PC-9 (cell line): ENCODE results near the gene EFTUD2. TPM values are rescaled to one million over a fixed set of nuclear protein-coding genes. Genes with fewer than 3 reads are reported as not detected.

ENCODE experiments used
- BruUV-seq: library from RNA; stranded (reverse); fragments of 400-500 nt; replicated peaks from 2 replicates; lab custom pipeline; 2021; lab: Mats Ljungman, UMichigan
- CTCF ChIA-PET: fragments of 300-600 bp; sonication (Branson Sonifier 250); formaldehyde crosslinking; loops from one replicate; lab custom pipeline; 2022; ENCODE audit warnings: antibody characterized with exemption; lab: Charles Lee
- POLR2A ChIA-PET: fragments of 300-600 bp; sonication (Branson Sonifier 250); formaldehyde crosslinking; loops from one replicate; lab custom pipeline; 2022; ENCODE audit warnings: antibody characterized with exemption; ENCODE audit not compliant: unreplicated experiment; lab: Charles Lee
- DNase-seq, 2 experiments: peaks; one replicate each; pipeline versions ENCODE4 v3.0.0 to v3.0.0-alpha.2; 2015 to 2022; ENCODE audit warnings: mixed read lengths in 1 of 2
- H2AFZ ChIP-seq: fragments of 200-600 bp; sonication (generic); 2 replicates; pipeline ENCODE4 v1.8.1; 2017; ENCODE audit warnings: antibody characterized with exemption
- H3F3A ChIP-seq: fragments of 200-600 bp; sonication (generic); 2 replicates; pipeline ENCODE4 v1.8.1; 2017; ENCODE audit warnings: antibody characterized with exemption, mild to moderate bottlenecking, low read depth; ENCODE audit not compliant: insufficient read depth
- H3K27ac ChIP-seq: fragments of 200-600 bp; sonication (generic); 2 replicates; pipeline ENCODE4 v1.6.1; 2016; ENCODE audit warnings: mixed run types
- H3K27me3 ChIP-seq: fragments of 200-600 bp; sonication (generic); 2 replicates; pipeline ENCODE4 v1.6.1; 2016; ENCODE audit warnings: low read depth, mixed run types; ENCODE audit not compliant: insufficient read depth
- H3K36me3 ChIP-seq: fragments of 200-600 bp; sonication (generic); 2 replicates; pipeline ENCODE4 v1.6.1; 2016; ENCODE audit warnings: low read depth, mixed run types
- H3K4me1 ChIP-seq: fragments of 200-600 bp; sonication (generic); replicated peaks from 2 replicates; pipeline ENCODE4 v1.6.1; 2016; ENCODE audit warnings: mixed run types; ENCODE audit not compliant: insufficient read depth
- H3K4me2 ChIP-seq: fragments of 200-600 bp; sonication (generic); 2 replicates; pipeline ENCODE4 v1.6.1; 2017; ENCODE audit warnings: mixed run types
- H3K4me3 ChIP-seq: fragments of 200-600 bp; sonication (generic); 2 replicates; pipeline ENCODE4 v1.6.1; 2016; ENCODE audit warnings: mixed run types
- H3K79me2 ChIP-seq: fragments of 200-600 bp; sonication (generic); 2 replicates; pipeline ENCODE4 v1.6.1; 2017; ENCODE audit warnings: low read depth, mixed run types
- H3K9me2 ChIP-seq: fragments of 200-600 bp; sonication (generic); 2 replicates; pipeline ENCODE4 v1.8.1; 2017; ENCODE audit warnings: mild to moderate bottlenecking; ENCODE audit not compliant: insufficient read depth
- H3K9me3 ChIP-seq: fragments of 200-600 bp; sonication (generic); 2 replicates; pipeline ENCODE4 v1.8.1; 2016; ENCODE audit warnings: low read depth; ENCODE audit not compliant: insufficient read depth
- H4K20me1 ChIP-seq: fragments of 200-600 bp; sonication (generic); 2 replicates; pipeline ENCODE4 v1.8.1; 2017; ENCODE audit not compliant: insufficient read depth
- CTCF ChIP-seq: fragments of 200-600 bp; sonication (generic); conservative IDR thresholded peaks from 2 replicates; pipeline ENCODE4 v1.6.1; 2017; ENCODE audit warnings: mixed run types, antibody characterized with exemption, mild to moderate bottlenecking, moderate library complexity
- EZH2 ChIP-seq: fragments of 200-600 bp; sonication (generic); IDR thresholded peaks from 2 replicates; pipeline ENCODE4 v1.8.0; 2017; ENCODE audit warnings: antibody characterized with exemption, low read depth
- intact Hi-C: fragments of 100-400 bp; cut with micrococcal nuclease; formaldehyde crosslinking; loops from one replicate; pipeline ENCODE4 v1.10.0; 2022; ENCODE audit not compliant: unreplicated experiment
- microRNA-seq: library from miRNA; unstranded; fragments of <30 nt; microRNA quantifications from one replicate; pipeline ENCODE4 v1.2.0, GENCODE V29; 2021; ENCODE audit warnings: borderline number of aligned reads, borderline replicate concordance
- total RNA-seq: library from RNA; stranded (reverse); gene quantifications from 2 replicates; pipeline ENCODE4 v1.2.3, GENCODE V29; 2021

Gene EFTUD2
- total RNA-seq, 1 experiment from 2014 or later = 126 TPM

- no peaks in the 10 kb centered on the region; the same call in 1 of the 2 replicates for H3F3A ChIP-seq
- no peaks in the 10 kb centered on the region for H3K27me3 ChIP-seq
- intact Hi-C loops = no loop called here
- no peaks in the 10 kb centered on the region for H3K79me2 ChIP-seq
- no peak overlapping the region for H3K4me3 ChIP-seq
- DNase-seq = no peak
- H3K36me3 ChIP-seq = no peaks in the 10 kb centered on the region
- no peaks in the 10 kb centered on the region for H4K20me1 ChIP-seq
- H3K9me2 ChIP-seq = no peaks in the 10 kb centered on the region
- TF ChIP-seq CTCF (no peak), EZH2 (no peak)
- no peak overlapping the region for H3K27ac ChIP-seq
- CTCF ChIA-PET = no interaction called here
- no peak overlapping the region for H3K4me2 ChIP-seq
- H3K4me1 ChIP-seq = no peaks in the 10 kb centered on the region
- H2AFZ ChIP-seq = no peak overlapping the region
- H3K9me3 ChIP-seq = no peaks in the 10 kb centered on the region
- no TSS peak for BruUV-seq
- POLR2A ChIA-PET = no interaction called here
Observed at GRCh38 chr17:44804302-44805089, 94.7 kb downstream of the EFTUD2 start.

GRCh38 chr17:44801880-44802279 is 97.4 kb downstream of the EFTUD2 start:
- Histone ChIP-seq H2AFZ (no peak overlapping the region), H3K36me3 (no peaks in the 10 kb centered on the region), H3K4me1 (no peaks in the 10 kb centered on the region), H3K4me2 (no peak overlapping the region), H3F3A (peaks cover 4% of the 10 kb centered on the region; the same call in 1 of the 2 replicates), H3K27ac (no peak overlapping the region), H4K20me1 (no peaks in the 10 kb centered on the region), H3K9me2 (no peaks in the 10 kb centered on the region), H3K27me3 (no peaks in the 10 kb centered on the region), H3K79me2 (no peaks in the 10 kb centered on the region), H3K4me3 (no peak overlapping the region), H3K9me3 (no peaks in the 10 kb centered on the region)
- POLR2A ChIA-PET = interaction anchor here (0.6 kb wide), 1 partner anchor 322 kb away, joined by 3 read pairs; no protein-coding TSS in a partner anchor
- no peak for DNase-seq
- intact Hi-C loops = no loop called here
- CTCF ChIA-PET = no interaction called here
- no peak for TF ChIP-seq CTCF
- TF ChIP-seq EZH2 = no peak
- no TSS peak for BruUV-seq

Small RNAs within 50 kb of the gene (microRNA-seq; reads per million reads assigned to microRNA genes)
- gene MIR6783 = 4.0 reads per million

Other genes starting within 250 kb of the EFTUD2 start
- not detected in 2 replicates for gene MEIOC, start 243.0 kb downstream of the EFTUD2 start, total RNA-seq
- gene CCDC43, start 209.7 kb downstream of the EFTUD2 start, total RNA-seq = 19.9 and 23.4 TPM in 2 replicates
- 29.6 and 33.3 TPM in 2 replicates for gene DBF4B, start 190.8 kb downstream of the EFTUD2 start, total RNA-seq
- 0.46 and 0.55 TPM in 2 replicates for gene ADAM11, start 140.5 kb downstream of the EFTUD2 start, total RNA-seq
- gene GJC1, start 69.2 kb downstream of the EFTUD2 start, total RNA-seq = 42.6 and 50.0 TPM in 2 replicates
- not detected in 2 replicates for gene HIGD1B, start 51.6 kb downstream of the EFTUD2 start, total RNA-seq
- gene GFAP, start 16.1 kb upstream of the EFTUD2 start, total RNA-seq = not detected in 2 replicates
- gene KIF18B, start 48.3 kb upstream of the EFTUD2 start, total RNA-seq = 48.2 and 58.5 TPM in 2 replicates
- gene C1QL1, start 68.9 kb upstream of the EFTUD2 start, total RNA-seq = 0.93 and 1.3 TPM in 2 replicates
- gene DCAKD, start 152.2 kb upstream of the EFTUD2 start, total RNA-seq = 57.9 and 68.8 TPM in 2 replicates
- gene NMT1, start 161.9 kb upstream of the EFTUD2 start, total RNA-seq = 103 and 132 TPM in 2 replicates
- gene PLCD3, start 233.1 kb upstream of the EFTUD2 start, total RNA-seq = 92.4 and 138 TPM in 2 replicates
- gene ACBD4, start 236.2 kb upstream of the EFTUD2 start, total RNA-seq = 14.6 and 19.5 TPM in 2 replicates
- gene HEXIM1, start 249.0 kb upstream of the EFTUD2 start, total RNA-seq = 49.3 and 64.9 TPM in 2 replicates